ENCODE measurements around the gene ZGRF1.
"Not testable (repeated sequence)": the region's sequence is repeated elsewhere in the genome, so short reads cannot be mapped to it uniquely, and the experiment has no call there.

Gene ZGRF1

DNA sequence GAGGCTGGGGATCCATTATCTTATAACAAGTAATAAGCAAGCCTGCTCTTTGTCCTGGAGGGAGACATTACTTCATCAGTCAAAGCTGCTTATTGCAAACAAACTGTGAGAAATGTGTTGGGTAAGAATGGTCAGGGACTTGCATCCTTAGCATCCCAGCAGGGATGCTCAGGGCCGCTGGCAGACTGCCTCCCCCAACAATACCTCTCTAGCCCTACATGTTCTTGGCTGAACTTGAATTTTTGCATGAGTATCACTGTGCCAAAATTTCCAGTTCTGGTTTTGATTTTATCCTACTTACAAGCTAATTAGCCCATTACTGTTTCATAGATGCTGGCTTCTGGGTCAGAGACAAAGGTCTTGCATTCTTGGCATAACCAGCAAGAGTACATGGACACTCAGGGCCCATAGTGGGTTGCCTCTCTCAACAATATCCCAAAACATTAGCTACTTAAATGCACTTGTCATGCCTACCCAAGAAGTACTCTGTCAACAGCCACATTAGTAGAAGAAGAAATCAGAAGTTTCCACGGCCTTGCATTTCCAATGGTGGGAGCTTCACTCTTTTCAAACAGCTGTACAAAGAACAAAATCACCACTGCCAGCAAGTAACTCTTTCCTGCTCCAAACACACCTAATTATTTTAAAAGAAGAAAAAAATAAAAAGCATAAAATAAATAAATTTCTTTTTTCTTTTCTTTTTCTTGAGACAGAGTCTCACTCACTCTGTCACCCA lies 78.9 kb downstream of the ZGRF1 start:
- H3K4me3 ChIP-seq (ENCODE audit: extremely low read depth, insufficient read depth, low read length, poor library complexity, severe bottlenecking), result no peak overlapping the region
- no peaks in the 10 kb centered on the region for H3K9me3 ChIP-seq (ENCODE audit: control insufficient read depth, low read length)
- no peak overlapping the region for H3K27ac ChIP-seq (ENCODE audit: low read depth, low read length, severe bottlenecking)
- 83 to 100% methylated on average over 1 of the region's 2 CpGs for WGBS, 2 experiments (ENCODE audit: insufficient coverage in 2 of 2)
- peaks cover 13% of the 10 kb centered on the region for H3K36me3 ChIP-seq (ENCODE audit: control insufficient read depth, insufficient read depth, low read length)
- H3K4me1 ChIP-seq (ENCODE audit: control insufficient read depth, insufficient read depth, low read length, poor library complexity, severe bottlenecking), result no peaks in the 10 kb centered on the region

DNA sequence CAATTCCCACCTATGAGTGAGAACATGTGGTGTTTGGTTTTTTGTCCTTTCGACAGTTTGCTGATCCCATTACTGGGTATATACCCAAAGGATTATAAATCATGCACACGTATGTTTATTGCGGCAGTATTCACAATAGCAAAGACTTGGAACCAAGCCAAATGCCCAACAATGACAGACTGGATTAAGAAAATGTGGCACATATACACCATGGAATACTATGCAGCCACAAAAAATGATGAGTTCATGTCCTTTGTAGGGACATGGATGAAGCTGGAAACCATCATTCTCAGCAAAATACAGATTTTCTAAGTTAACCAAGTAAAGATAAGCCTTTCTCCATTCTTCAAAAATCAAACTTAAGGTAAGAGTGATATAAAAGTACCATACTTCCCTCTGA lies 82.4 kb downstream of the ZGRF1 start:
- H3K36me3 ChIP-seq (ENCODE audit: control insufficient read depth, insufficient read depth, low read length), result peaks cover 11% of the 10 kb centered on the region
- not testable (repeated sequence) for H3K4me3 ChIP-seq (ENCODE audit: extremely low read depth, insufficient read depth, low read length, poor library complexity, severe bottlenecking); H3K27ac ChIP-seq (ENCODE audit: low read depth, low read length, severe bottlenecking); H3K4me1 ChIP-seq (ENCODE audit: control insufficient read depth, insufficient read depth, low read length, poor library complexity, severe bottlenecking); H3K9me3 ChIP-seq (ENCODE audit: control insufficient read depth, low read length)
- WGBS, 2 experiments (ENCODE audit: insufficient coverage in 2 of 2), result no CpG with 5 or more reads among the region's 3 CpGs

DNA sequence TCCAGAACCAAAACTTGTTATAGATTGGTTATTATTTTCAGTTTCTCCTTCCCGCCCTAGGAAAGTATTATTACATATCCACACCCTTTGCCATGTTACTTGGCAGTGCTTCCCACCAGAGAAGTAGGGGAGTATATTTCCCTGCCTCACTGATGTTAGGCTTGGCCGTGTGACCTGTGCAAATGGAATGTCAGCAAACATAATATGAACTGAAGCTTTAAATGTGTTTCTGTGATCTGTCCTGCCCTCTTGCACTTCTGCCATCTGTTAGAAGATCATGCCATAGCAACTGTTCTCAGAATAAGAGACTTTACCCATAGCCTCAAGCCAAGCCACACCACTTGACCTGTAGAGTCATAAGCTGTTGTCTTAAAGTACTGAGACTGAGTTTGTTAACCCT lies 84.0 kb downstream of the ZGRF1 start:
- Histone ChIP-seq H3K36me3 (ENCODE audit: control insufficient read depth, insufficient read depth, low read length) (peaks cover 3% of the 10 kb centered on the region), H3K9me3 (ENCODE audit: control insufficient read depth, low read length) (no peaks in the 10 kb centered on the region), H3K4me1 (ENCODE audit: control insufficient read depth, insufficient read depth, low read length, poor library complexity, severe bottlenecking) (no peaks in the 10 kb centered on the region), H3K27ac (ENCODE audit: low read depth, low read length, severe bottlenecking) (no peak overlapping the region), H3K4me3 (ENCODE audit: extremely low read depth, insufficient read depth, low read length, poor library complexity, severe bottlenecking) (no peak overlapping the region)
- no CpG with 5 or more reads among the region's 2 CpGs for WGBS, 2 experiments (ENCODE audit: insufficient coverage in 2 of 2)

DNA sequence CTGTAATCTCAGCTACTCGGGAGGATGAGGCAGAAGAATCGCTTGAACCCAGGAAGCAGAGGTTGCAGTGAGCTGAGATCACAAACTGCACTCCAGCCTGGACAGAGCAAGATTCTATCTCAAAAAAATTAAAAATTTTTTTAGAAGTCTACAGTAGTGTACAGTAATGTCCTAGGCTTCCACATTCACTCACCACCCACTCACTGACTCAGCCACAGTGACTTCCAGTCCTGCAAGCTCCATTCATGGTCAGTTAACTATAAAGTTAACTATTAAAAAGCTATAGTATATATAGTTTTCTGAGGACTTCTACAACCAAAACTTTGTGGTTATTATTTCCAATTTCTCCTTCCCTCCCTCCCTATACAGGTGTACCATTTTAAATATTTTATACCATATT lies 86.0 kb downstream of the ZGRF1 start:
- no peak overlapping the region for H3K27ac ChIP-seq (ENCODE audit: low read depth, low read length, severe bottlenecking)

DNA sequence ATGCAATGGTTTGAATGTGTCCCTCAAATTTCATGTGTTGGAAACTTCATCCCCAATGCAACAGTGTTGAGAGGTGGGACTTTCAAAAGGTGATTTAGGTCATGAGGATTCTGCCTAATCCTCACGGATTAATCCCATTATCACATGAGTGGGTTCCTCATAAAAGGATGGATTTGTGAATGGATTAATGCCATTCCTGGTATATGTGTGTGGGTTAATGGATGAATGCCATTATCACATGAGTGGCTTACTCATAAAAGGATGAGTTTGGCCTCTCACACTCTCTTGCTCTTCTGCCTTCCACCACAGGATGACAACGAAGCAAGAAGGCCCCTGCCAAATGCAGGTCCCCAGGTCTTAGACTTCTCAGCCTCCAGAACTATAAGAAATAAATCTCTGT lies 90.2 kb downstream of the ZGRF1 start:
- H3K9me3 ChIP-seq (ENCODE audit: control insufficient read depth, low read length), result no peaks in the 10 kb centered on the region
- 100% methylated on average over 1 of the region's 2 CpGs; no CpG with 5 or more reads in 1 of the 2 experiments for WGBS, 2 experiments (ENCODE audit: insufficient coverage in 2 of 2)
- no peaks in the 10 kb centered on the region for H3K4me1 ChIP-seq (ENCODE audit: control insufficient read depth, insufficient read depth, low read length, poor library complexity, severe bottlenecking)
- no peak overlapping the region for H3K27ac ChIP-seq (ENCODE audit: low read depth, low read length, severe bottlenecking)
- no peaks in the 10 kb centered on the region for H3K36me3 ChIP-seq (ENCODE audit: control insufficient read depth, insufficient read depth, low read length)
- H3K4me3 ChIP-seq (ENCODE audit: extremely low read depth, insufficient read depth, low read length, poor library complexity, severe bottlenecking), result no peak overlapping the region

More for the DNA sequence above, 86.0 kb downstream of the ZGRF1 start:
- Histone ChIP-seq H3K4me1 (ENCODE audit: control insufficient read depth, insufficient read depth, low read length, poor library complexity, severe bottlenecking) (no peaks in the 10 kb centered on the region), H3K9me3 (ENCODE audit: control insufficient read depth, low read length) (no peaks in the 10 kb centered on the region), H3K4me3 (ENCODE audit: extremely low read depth, insufficient read depth, low read length, poor library complexity, severe bottlenecking) (no peak overlapping the region), H3K36me3 (ENCODE audit: control insufficient read depth, insufficient read depth, low read length) (no peaks in the 10 kb centered on the region)
- no CpG with 5 or more reads among the region's 2 CpGs for WGBS, 2 experiments (ENCODE audit: insufficient coverage in 2 of 2)

DNA sequence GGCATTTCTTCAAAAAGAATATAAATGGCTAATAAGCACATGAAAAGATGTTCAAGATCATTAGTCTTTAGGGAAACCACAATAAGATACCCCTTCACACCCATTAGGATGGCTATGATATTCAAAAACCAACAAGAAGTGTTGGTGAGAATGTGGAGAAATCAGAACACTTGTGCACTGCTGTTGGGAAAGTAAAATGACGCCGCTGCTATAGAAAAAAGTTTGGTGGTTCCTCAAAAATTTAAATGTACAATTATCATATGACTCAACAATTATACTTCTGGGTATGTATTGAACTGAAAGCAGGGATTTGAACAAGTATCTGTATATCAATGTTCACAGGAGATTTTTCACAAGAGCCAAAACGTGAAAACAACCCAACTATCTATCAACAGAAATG lies 91.4 kb downstream of the ZGRF1 start:
- Histone ChIP-seq H3K27ac (ENCODE audit: low read depth, low read length, severe bottlenecking) (no peak overlapping the region), H3K4me3 (ENCODE audit: extremely low read depth, insufficient read depth, low read length, poor library complexity, severe bottlenecking) (no peak overlapping the region), H3K9me3 (ENCODE audit: control insufficient read depth, low read length) (no peaks in the 10 kb centered on the region), H3K36me3 (ENCODE audit: control insufficient read depth, insufficient read depth, low read length) (no peaks in the 10 kb centered on the region), H3K4me1 (ENCODE audit: control insufficient read depth, insufficient read depth, low read length, poor library complexity, severe bottlenecking) (no peaks in the 10 kb centered on the region)
- no CpG with 5 or more reads among the region's 3 CpGs for WGBS, 2 experiments (ENCODE audit: insufficient coverage in 2 of 2)

DNA sequence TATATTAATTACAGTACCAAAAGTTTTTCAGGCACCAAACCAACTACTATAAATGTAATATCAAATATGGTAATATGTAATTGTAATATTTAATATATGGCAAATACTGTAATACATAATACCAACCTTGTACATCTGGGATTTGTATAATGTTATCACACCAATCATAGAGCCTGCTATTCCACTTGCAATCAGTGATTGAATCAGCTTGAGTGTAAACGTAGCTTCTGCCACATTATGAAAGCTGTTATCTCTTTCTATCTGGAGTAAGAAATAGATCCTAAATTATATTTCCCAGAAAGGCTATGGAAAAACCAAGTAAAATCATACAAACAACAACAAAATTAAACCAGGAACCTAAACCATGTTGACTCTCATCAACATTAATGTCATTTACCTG lies 96.0 kb downstream of the ZGRF1 start:
- no peak overlapping the region for H3K4me3 ChIP-seq (ENCODE audit: extremely low read depth, insufficient read depth, low read length, poor library complexity, severe bottlenecking)
- no peaks in the 10 kb centered on the region for H3K36me3 ChIP-seq (ENCODE audit: control insufficient read depth, insufficient read depth, low read length)
- H3K4me1 ChIP-seq (ENCODE audit: control insufficient read depth, insufficient read depth, low read length, poor library complexity, severe bottlenecking), result no peaks in the 10 kb centered on the region
- no peaks in the 10 kb centered on the region for H3K9me3 ChIP-seq (ENCODE audit: control insufficient read depth, low read length)
- no peak overlapping the region for H3K27ac ChIP-seq (ENCODE audit: low read depth, low read length, severe bottlenecking)
- WGBS, 2 experiments (ENCODE audit: insufficient coverage in 2 of 2), result no CpG with 5 or more reads among the region's 1 CpG

DNA sequence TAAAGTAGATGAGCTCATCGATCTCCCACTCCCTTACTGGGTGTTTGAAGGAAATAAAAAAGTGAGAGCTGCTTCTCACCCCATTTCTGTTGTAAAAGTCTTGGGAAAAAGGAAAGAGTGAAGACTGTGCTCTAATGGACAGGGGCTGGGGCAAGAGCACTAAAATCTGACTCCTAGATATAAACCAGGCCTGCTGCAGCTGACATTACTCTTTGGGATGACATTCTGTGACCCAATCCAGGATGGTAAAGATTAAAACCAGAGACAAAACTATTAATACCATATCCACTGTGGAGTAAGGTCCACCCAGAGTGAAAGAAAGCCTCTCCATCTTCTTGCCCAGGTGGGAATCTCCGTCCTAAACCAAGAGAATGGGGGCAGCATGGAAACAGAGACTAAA lies 100.6 kb downstream of the ZGRF1 start:
- Histone ChIP-seq H3K9me3 (ENCODE audit: control insufficient read depth, low read length) (no peaks in the 10 kb centered on the region), H3K27ac (ENCODE audit: low read depth, low read length, severe bottlenecking) (no peak overlapping the region), H3K36me3 (ENCODE audit: control insufficient read depth, insufficient read depth, low read length) (no peaks in the 10 kb centered on the region), H3K4me1 (ENCODE audit: control insufficient read depth, insufficient read depth, low read length, poor library complexity, severe bottlenecking) (peaks cover 5% of the 10 kb centered on the region), H3K4me3 (ENCODE audit: extremely low read depth, insufficient read depth, low read length, poor library complexity, severe bottlenecking) (no peak overlapping the region)
- no CpG with 5 or more reads among the region's 2 CpGs for WGBS, 2 experiments (ENCODE audit: insufficient coverage in 2 of 2)

DNA sequence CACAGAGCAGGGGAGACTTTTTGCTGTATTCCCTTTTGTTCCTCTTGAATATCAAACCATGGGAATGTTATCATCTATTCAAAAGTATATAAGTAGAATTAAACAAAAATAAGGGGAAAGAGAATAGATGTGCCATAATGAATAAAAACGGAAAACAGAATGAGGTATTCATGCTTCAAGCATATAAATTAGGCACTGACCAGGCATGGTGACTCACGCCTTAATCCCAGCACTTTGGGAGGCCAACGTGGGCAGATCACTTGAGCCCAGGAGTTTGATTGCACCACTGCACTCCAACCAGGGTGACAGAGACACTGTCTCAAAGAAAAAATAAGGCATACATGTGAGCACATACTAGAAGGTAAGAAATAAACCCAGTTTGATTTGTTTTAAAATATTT lies 104.4 kb downstream of the ZGRF1 start:
- WGBS, 2 experiments (ENCODE audit: insufficient coverage in 2 of 2), result 72 to 83% methylated on average over 3 of the region's 3 CpGs
- Histone ChIP-seq H3K9me3 (ENCODE audit: control insufficient read depth, low read length) (no peaks in the 10 kb centered on the region), H3K36me3 (ENCODE audit: control insufficient read depth, insufficient read depth, low read length) (no peaks in the 10 kb centered on the region), H3K27ac (ENCODE audit: low read depth, low read length, severe bottlenecking) (no peak overlapping the region), H3K4me1 (ENCODE audit: control insufficient read depth, insufficient read depth, low read length, poor library complexity, severe bottlenecking) (peaks cover 8% of the 10 kb centered on the region), H3K4me3 (ENCODE audit: extremely low read depth, insufficient read depth, low read length, poor library complexity, severe bottlenecking) (no peak overlapping the region)

DNA sequence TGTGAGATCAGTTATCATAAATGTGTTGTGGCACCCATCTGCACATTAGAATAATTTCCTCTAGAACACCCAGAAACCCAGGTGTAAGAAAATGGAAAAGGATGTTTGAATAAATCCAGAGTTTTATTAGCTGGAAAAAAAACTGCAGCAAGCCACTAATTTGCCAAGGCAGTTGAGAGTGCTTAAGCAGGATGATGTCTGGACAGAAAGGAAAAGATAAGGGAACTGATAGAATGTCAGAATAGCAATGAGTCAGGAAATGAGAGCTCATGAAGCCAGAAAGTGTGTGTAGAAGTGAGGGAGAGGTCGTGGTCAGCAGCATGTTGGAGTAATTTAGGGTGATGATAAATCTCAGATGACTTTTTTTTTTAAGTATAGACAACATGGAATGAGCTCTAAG lies 105.6 kb downstream of the ZGRF1 start:
- Histone ChIP-seq H3K36me3 (ENCODE audit: control insufficient read depth, insufficient read depth, low read length) (no peaks in the 10 kb centered on the region), H3K27ac (ENCODE audit: low read depth, low read length, severe bottlenecking) (no peak overlapping the region), H3K9me3 (ENCODE audit: control insufficient read depth, low read length) (no peaks in the 10 kb centered on the region), H3K4me1 (ENCODE audit: control insufficient read depth, insufficient read depth, low read length, poor library complexity, severe bottlenecking) (peaks cover 8% of the 10 kb centered on the region), H3K4me3 (ENCODE audit: extremely low read depth, insufficient read depth, low read length, poor library complexity, severe bottlenecking) (no peak overlapping the region)
- 30% methylated on average over 1 of the region's 1 CpG; no CpG with 5 or more reads in 1 of the 2 experiments for WGBS, 2 experiments (ENCODE audit: insufficient coverage in 2 of 2)

DNA sequence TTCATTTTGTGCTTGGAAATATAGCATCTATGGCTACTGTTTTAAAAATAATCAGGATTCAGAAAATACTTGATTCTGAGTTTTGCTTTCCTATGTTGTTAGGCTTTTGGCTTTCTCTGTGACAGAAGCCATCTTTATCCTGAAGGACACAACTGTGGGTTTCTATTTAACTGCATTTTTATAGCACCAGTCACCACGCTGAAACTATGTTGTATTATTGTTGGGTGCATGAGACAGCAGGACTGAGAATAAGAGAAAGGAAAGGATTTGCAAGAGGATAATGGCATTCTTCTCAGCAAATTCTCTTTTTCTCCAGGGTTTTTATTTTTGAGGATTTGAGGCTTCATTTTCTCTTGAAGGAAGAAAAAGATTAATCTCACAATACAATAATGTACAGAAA lies 110.6 kb downstream of the ZGRF1 start:
- WGBS, 2 experiments (ENCODE audit: insufficient coverage in 2 of 2), result no CpG with 5 or more reads among the region's 1 CpG
- no peak overlapping the region for H3K4me3 ChIP-seq (ENCODE audit: extremely low read depth, insufficient read depth, low read length, poor library complexity, severe bottlenecking)
- H3K27ac ChIP-seq (ENCODE audit: low read depth, low read length, severe bottlenecking), result no peak overlapping the region
- no peaks in the 10 kb centered on the region for H3K9me3 ChIP-seq (ENCODE audit: control insufficient read depth, low read length)
- no peaks in the 10 kb centered on the region for H3K36me3 ChIP-seq (ENCODE audit: control insufficient read depth, insufficient read depth, low read length)
- peaks cover 3% of the 10 kb centered on the region for H3K4me1 ChIP-seq (ENCODE audit: control insufficient read depth, insufficient read depth, low read length, poor library complexity, severe bottlenecking)

All from mesodermal cell (in vitro differentiated cells).